ENCODE data around the gene ADARB2. TPM values are rescaled to one million over a fixed set of nuclear protein-coding genes. Genes with fewer than 3 reads are reported as not detected.

ADARB2 gene
- total RNA-seq, 6 donors from 2014 or later, result 0.69 to 5.2 (median 1.8) TPM

GRCh38 chr10:1244493-1244892, 492.8 kb downstream of the ADARB2 start:
- TF ChIP-seq POLR2AphosphoS5 (IDR thresholded peaks at IDR 0.05) (no peak), POLR2A (IDR thresholded peaks at IDR 0.05) (no peak), EP300 (IDR thresholded peaks at IDR 0.05) (no peak), CTCF (IDR thresholded peaks at IDR 0.05) (no peak)
- H3K27me3 ChIP-seq, result peaks cover 0 to 8% (median 0%) of the 10 kb centered on the region in 4 donors
- no peak for ATAC-seq (ENCODE audit: low FRiP score in 2 of 2)
- H3K9me3 ChIP-seq, result no peaks in the 10 kb centered on the region
- H3K4me1 ChIP-seq, result peaks cover 0 to 13% (median 0%) of the 10 kb centered on the region in 4 donors
- DNase-seq, result no peak
- no peaks in the 10 kb centered on the region for H3K36me3 ChIP-seq
- no peak overlapping the region for H3K27ac ChIP-seq
- no peak overlapping the region for H3K4me3 ChIP-seq
- 93 to 94% methylated on average over 18 of the region's 18 CpGs for WGBS, 2 donors

- WGBS, 2 donors, result 66 to 68% methylated on average over 21 to 22 of the region's 22 CpGs
- no peaks in the 10 kb centered on the region for H3K9me3 ChIP-seq
- ATAC-seq (ENCODE audit: low FRiP score in 2 of 2), result peak in 1 of 2 donors; percentile 58
- H3K4me3 ChIP-seq, result no peak overlapping the region
- H3K4me1 ChIP-seq, result peaks cover 0 to 13% (median 0%) of the 10 kb centered on the region in 4 donors
- TF ChIP-seq POLR2A (IDR thresholded peaks at IDR 0.05) (no peak), CTCF (IDR thresholded peaks at IDR 0.05) (no peak), POLR2AphosphoS5 (IDR thresholded peaks at IDR 0.05) (no peak), EP300 (IDR thresholded peaks at IDR 0.05) (no peak)
- no peaks in the 10 kb centered on the region for H3K36me3 ChIP-seq
- peaks cover 0 to 8% (median 0%) of the 10 kb centered on the region in 4 donors for H3K27me3 ChIP-seq
- DNase-seq, result peak in 1 of 2 donors; percentile 46
- H3K27ac ChIP-seq, result no peak overlapping the region
Measured at GRCh38 chr10:1243486-1244234, 493.7 kb downstream of the ADARB2 start.

- Histone ChIP-seq H3K27me3 (peaks cover 0 to 8% (median 0%) of the 10 kb centered on the region in 4 donors), H3K4me3 (no peak overlapping the region), H3K4me1 (peaks cover 0 to 9% (median 0%) of the 10 kb centered on the region in 4 donors), H3K36me3 (no peaks in the 10 kb centered on the region), H3K27ac (no peak overlapping the region), H3K9me3 (no peaks in the 10 kb centered on the region)
- 87 to 95% methylated on average over 18 of the region's 18 CpGs for WGBS, 2 donors
- ATAC-seq (ENCODE audit: low FRiP score in 2 of 2) (no peak), DNase-seq (peak in 1 of 2 donors; percentile 66)
- no peak for TF ChIP-seq POLR2AphosphoS5 (IDR thresholded peaks at IDR 0.05)
- no peak for TF ChIP-seq CTCF (IDR thresholded peaks at IDR 0.05)
- TF ChIP-seq POLR2A (IDR thresholded peaks at IDR 0.05), result no peak
- no peak for TF ChIP-seq EP300 (IDR thresholded peaks at IDR 0.05)
Measured at GRCh38 chr10:1242975-1243374, 494.4 kb downstream of the ADARB2 start.

- ATAC-seq (ENCODE audit: low FRiP score in 2 of 2) (peak in 1 of 2 donors; percentile 57), DNase-seq (peak in 1 of 2 donors; percentile 72)
- 91 to 93% methylated on average over 15 to 28 of the region's 34 CpGs for WGBS, 2 donors
- Histone ChIP-seq H3K4me1 (peaks cover 0 to 9% (median 0%) of the 10 kb centered on the region in 4 donors), H3K9me3 (no peaks in the 10 kb centered on the region), H3K4me3 (no peak overlapping the region), H3K27me3 (peaks cover 0 to 8% (median 0%) of the 10 kb centered on the region in 4 donors), H3K27ac (no peak overlapping the region), H3K36me3 (no peaks in the 10 kb centered on the region)
- no peak for TF ChIP-seq CTCF (IDR thresholded peaks at IDR 0.05)
- TF ChIP-seq POLR2AphosphoS5 (IDR thresholded peaks at IDR 0.05), result no peak
- TF ChIP-seq POLR2A (IDR thresholded peaks at IDR 0.05), result no peak
- no peak for TF ChIP-seq EP300 (IDR thresholded peaks at IDR 0.05)
Measured at GRCh38 chr10:1241973-1242935, 495.1 kb downstream of the ADARB2 start.
